Psoas muscle (tissue), 8 donors: ENCODE measurements around the gene ZEB2. TPM values are rescaled to one million over a fixed set of nuclear protein-coding genes. Genes with fewer than 3 reads are reported as not detected.

ENCODE experiments used
- ATAC-seq, 4 donors: fragments of 200-7000 bp; cut with Tn5 transposase; one replicate each; pipeline ENCODE4 v1.9.1; 2020; ENCODE audit warnings: moderate library complexity in 3 of 4, mild to moderate bottlenecking in 2 of 4
- DNase-seq, 2 donors: peaks; one replicate each; pipeline ENCODE4 v3.0.0-alpha.2; 2020
- H3K27ac ChIP-seq: fragments of 200-600 bp; one replicate; pipeline ENCODE4 v1.8.0; 2022
- H3K27me3 ChIP-seq, 3 donors: fragments of 200-600 bp in 1 of 3; one replicate each; pipeline versions ENCODE4 v1.6.1 to v1.8.0; 2013 to 2022; ENCODE audit warnings: low read length in 2 of 3, mild to moderate bottlenecking in 2 of 3, moderate library complexity in 1 of 3; ENCODE audit not compliant: insufficient read depth in 3 of 3
- H3K36me3 ChIP-seq, 2 donors: fragments of 200-600 bp in 1 of 2; one replicate each; pipeline versions ENCODE4 v1.6.1 to v1.8.0; 2013 to 2022; ENCODE audit warnings: low read depth in 1 of 2, mild to moderate bottlenecking in 1 of 2, moderate library complexity in 1 of 2; ENCODE audit not compliant: insufficient read depth in 1 of 2
- H3K4me1 ChIP-seq: fragments of 200-600 bp; one replicate; pipeline ENCODE4 v1.8.0; 2022
- H3K4me3 ChIP-seq: fragments of 200-600 bp; one replicate; pipeline ENCODE4 v1.8.0; 2022; ENCODE audit warnings: mild to moderate bottlenecking
- H3K9me3 ChIP-seq: fragments of 200-600 bp; one replicate; pipeline ENCODE4 v1.8.0; 2022
- CTCF ChIP-seq: fragments of 200-600 bp; IDR thresholded peaks from one replicate; pipeline ENCODE4 v1.8.0; 2022; ENCODE audit warnings: antibody characterized with exemption
- WGBS, 3 donors: extraction: QIAGEN DNeasy Blood & Tissue Kit; methylation state at CpG; one replicate each; pipeline versions ENCODE4 v1.1.6 to v1.1.7; 2013; 5-methylcytosine and 5-hydroxymethylcytosine counted together
- intact Hi-C, 2 donors: fragments of 100-400 bp; cut with DNase I; formaldehyde crosslinking; loops; one replicate each; pipeline versions ENCODE4 v1.11.0 to v1.14.2; 2022
- polyA plus RNA-seq, 3 donors: library from polyadenylated mRNA; stranded (reverse); fragments of 200-250 nt; gene quantifications; one replicate each; pipeline ENCODE4 v1.2.3, GENCODE V29; 2013
- total RNA-seq, 4 donors: library from RNA; stranded (reverse); fragmentation: NEBNext Ultra II Directional in 2 of 4; extraction: Animal tissue kit (Norgen Biotek cat#: 25700) in 2 of 4; gene quantifications; one replicate each; pipeline versions ENCODE4 v1.2.1 to v1.2.4, GENCODE V29; 2021 to 2023
- donor health status: healthy with polysubstance abuse.
- donor health status: DM: no; HTN: no; CAD: no; lungs with moderate emphysema.
- donor health status: Bipolar disorder and iron deficiency.
- donor health status: healthy.
- donor health status: DM: yes; HTN: yes; CAD: no.
- donor health status: DM: no; HTN: no; CAD: no.
- donor health status: DM: no; HTN: no; CAD: no.
- donor health status: DM: yes; HTN: yes; CAD: no.

Gene ZEB2
- total and polyA plus RNA-seq, 7 donors: 11.6 to 48.7 (median 23.3) TPM

GRCh38 chr2:144438801-144439631 lies 80.9 kb downstream of the ZEB2 start:
- Histone ChIP-seq H3K4me1 (peaks cover 48% of the 10 kb centered on the region), H3K27ac (no peak overlapping the region), H3K36me3 (no peaks in the 10 kb centered on the region), H3K9me3 (no peaks in the 10 kb centered on the region), H3K4me3 (no peak overlapping the region), H3K27me3 (no peaks in the 10 kb centered on the region)
- ATAC-seq: no peak
- DNase-seq: no peak
- WGBS, 3 donors: 70 to 83% (median 72%) methylated on average over 8 of the region's 8 CpGs
- intact Hi-C loops: no loop called here
- TF ChIP-seq CTCF: no peak

GRCh38 chr2:144437636-144438035 lies 82.3 kb downstream of the ZEB2 start:
- no peaks in the 10 kb centered on the region for H3K36me3 ChIP-seq
- no peak for DNase-seq
- no peaks in the 10 kb centered on the region for H3K9me3 ChIP-seq
- H3K4me1 ChIP-seq: peaks cover 37% of the 10 kb centered on the region
- H3K4me3 ChIP-seq: no peak overlapping the region
- WGBS, 3 donors: 45 to 70% (median 58%) methylated on average over 4 of the region's 4 CpGs
- no peaks in the 10 kb centered on the region for H3K27me3 ChIP-seq
- no peak for ATAC-seq
- TF ChIP-seq CTCF: no peak
- intact Hi-C loops: no loop called here
- H3K27ac ChIP-seq: no peak overlapping the region

GRCh38 chr2:144434425-144435222 lies 85.3 kb downstream of the ZEB2 start:
- Histone ChIP-seq H3K4me1 (peaks cover 33% of the 10 kb centered on the region), H3K9me3 (no peaks in the 10 kb centered on the region), H3K27ac (no peak overlapping the region), H3K27me3 (no peaks in the 10 kb centered on the region), H3K4me3 (no peak overlapping the region), H3K36me3 (no peaks in the 10 kb centered on the region)
- intact Hi-C loops: no loop called here
- ATAC-seq (no peak), DNase-seq (no peak)
- no peak for TF ChIP-seq CTCF
- WGBS, 3 donors: 68 to 72% (median 68%) methylated on average over 4 of the region's 4 CpGs

GRCh38 chr2:144432921-144433320 lies 87.0 kb downstream of the ZEB2 start:
- H3K36me3 ChIP-seq: peaks cover 0 to 13% of the 10 kb centered on the region in 2 donors

More at GRCh38 chr2:144432921-144433320, 87.0 kb downstream of the ZEB2 start:
- WGBS, 3 donors: 52 to 79% (median 71%) methylated on average over 1 of the region's 1 CpG
- DNase-seq (no peak), ATAC-seq (no peak)
- intact Hi-C loops: no loop called here
- no peak for TF ChIP-seq CTCF
- Histone ChIP-seq H3K4me3 (no peak overlapping the region), H3K9me3 (no peaks in the 10 kb centered on the region), H3K27ac (peak overlapping the region; percentile 1), H3K27me3 (no peaks in the 10 kb centered on the region), H3K4me1 (peaks cover 33% of the 10 kb centered on the region)
